Hepatocyte (in vitro differentiated cells): Measurements from ENCODE around the gene FOXO1. TPM values are rescaled to one million over a fixed set of nuclear protein-coding genes. Genes with fewer than 3 reads are reported as not detected.

Source experiments
- DNase-seq: peaks from one replicate; pipeline ENCODE4 v3.0.0-alpha.2; 2016; ENCODE audit warnings: low spot score
- H2AFZ ChIP-seq: fragments of 200-600 bp; sonication (generic); 2 replicates; pipeline ENCODE4 v1.6.0; 2016; ENCODE audit warnings: antibody characterized with exemption, mild to moderate bottlenecking
- H3K27ac ChIP-seq: fragments of 200-600 bp; sonication (generic); 2 replicates; pipeline ENCODE4 v1.5.1; 2016; ENCODE audit warnings: mild to moderate bottlenecking
- H3K27me3 ChIP-seq: fragments of 200-600 bp; sonication (generic); 2 replicates; pipeline ENCODE4 v1.6.1; 2016
- H3K36me3 ChIP-seq: fragments of 200-600 bp; sonication (generic); replicated peaks from 2 replicates; pipeline ENCODE4 v1.5.1; 2016; ENCODE audit warnings: low read depth; ENCODE audit not compliant: insufficient read depth
- H3K4me1 ChIP-seq: fragments of 200-600 bp; sonication (generic); 2 replicates; pipeline ENCODE4 v1.5.1; 2016; ENCODE audit warnings: mild to moderate bottlenecking, moderate library complexity; ENCODE audit not compliant: insufficient read depth
- H3K4me2 ChIP-seq: fragments of 200-600 bp; sonication (generic); 2 replicates; pipeline ENCODE4 v1.6.0; 2016
- H3K4me3 ChIP-seq: fragments of 200-600 bp; sonication (generic); 2 replicates; pipeline ENCODE4 v1.5.1; 2016; ENCODE audit warnings: mild to moderate bottlenecking
- H3K79me2 ChIP-seq: fragments of 200-600 bp; sonication (generic); 2 replicates; pipeline ENCODE4 v1.6.0; 2017; ENCODE audit warnings: mild to moderate bottlenecking
- H3K9me2 ChIP-seq: fragments of 200-600 bp; sonication (generic); replicated peaks from 2 replicates; pipeline ENCODE4 v1.6.0; 2017; ENCODE audit warnings: mild to moderate bottlenecking; ENCODE audit not compliant: insufficient read depth
- H3K9me3 ChIP-seq: fragments of 200-600 bp; sonication (generic); 2 replicates; pipeline ENCODE4 v1.5.1; 2016; ENCODE audit warnings: low read depth, mild to moderate bottlenecking
- H4K20me1 ChIP-seq: fragments of 200-600 bp; sonication (generic); 2 replicates; pipeline ENCODE4 v1.6.0; 2016; ENCODE audit warnings: mild to moderate bottlenecking; ENCODE audit not compliant: insufficient read depth, poor library complexity, severe bottlenecking
- CTCF ChIP-seq: fragments of 200-600 bp; sonication (generic); IDR thresholded peaks from 2 replicates; pipeline ENCODE4 v1.5.1; 2016; ENCODE audit warnings: antibody characterized with exemption, mild to moderate bottlenecking; ENCODE audit not compliant: poor library complexity
- EZH2 ChIP-seq: fragments of 200-600 bp; sonication (generic); IDR thresholded peaks from 2 replicates; pipeline ENCODE4 v1.6.1; 2016; ENCODE audit warnings: antibody characterized with exemption, mild to moderate bottlenecking, borderline replicate concordance
- EZH2phosphoT487 ChIP-seq: fragments of 200-600 bp; sonication (generic); IDR thresholded peaks from one replicate; pipeline ENCODE4 v1.6.1; 2018; ENCODE audit warnings: antibody characterized with exemption, mild to moderate bottlenecking, low read depth, moderate library complexity; ENCODE audit not compliant: unreplicated experiment, severe bottlenecking
- WGBS: methylation state at CpG from one replicate; pipeline ENCODE4 v1.1.6; 2016; ENCODE audit warnings: low lambda C conversion rate; ENCODE audit errors: missing lambda C conversion rate; 5-methylcytosine and 5-hydroxymethylcytosine counted together
- polyA plus RNA-seq: library from polyadenylated mRNA; unstranded; fragments of >200 nt; fragmentation: Nextera tagmentation; extraction: Ambion mirVana; gene quantifications from 2 replicates; pipeline ENCODE4 v1.2.1, GENCODE V29; 2016
- total RNA-seq: library from RNA; depleted of rRNA; stranded (reverse); fragments of >200 nt; gene quantifications from 2 replicates; pipeline ENCODE4 v1.2.3, GENCODE V29; 2014

The FOXO1 gene
- total and polyA plus RNA-seq, 2 experiments from 2014 or later = 30.3 to 35.2 TPM

- H3K79me2 ChIP-seq = no peaks in the 10 kb centered on the region
Observed at GRCh38 chr13:40528881-40529280, 137.6 kb downstream of the FOXO1 start.

GRCh38 chr13:40527914-40528313, 138.5 kb downstream of the FOXO1 start:
- WGBS = 100% methylated on average over 1 of the region's 1 CpG
- Histone ChIP-seq H3K4me2 (no peak overlapping the region), H3K36me3 (no peaks in the 10 kb centered on the region), H3K27ac (no peak overlapping the region), H3K9me3 (no peaks in the 10 kb centered on the region), H3K27me3 (no peaks in the 10 kb centered on the region), H3K79me2 (no peaks in the 10 kb centered on the region), H3K4me1 (no peaks in the 10 kb centered on the region), H3K4me3 (no peak overlapping the region), H4K20me1 (no peaks in the 10 kb centered on the region), H3K9me2 (no peaks in the 10 kb centered on the region), H2AFZ (no peak overlapping the region)
- TF ChIP-seq EZH2phosphoT487 = no peak
- TF ChIP-seq CTCF = no peak
- TF ChIP-seq EZH2 = no peak
- no peak for DNase-seq

More at GRCh38 chr13:40528881-40529280, 137.6 kb downstream of the FOXO1 start:
- Histone ChIP-seq H3K36me3 (no peaks in the 10 kb centered on the region), H3K4me3 (no peak overlapping the region), H3K27ac (no peak overlapping the region), H3K9me3 (no peaks in the 10 kb centered on the region), H4K20me1 (no peaks in the 10 kb centered on the region), H3K9me2 (no peaks in the 10 kb centered on the region), H3K4me2 (no peak overlapping the region), H3K4me1 (no peaks in the 10 kb centered on the region), H3K27me3 (no peaks in the 10 kb centered on the region), H2AFZ (no peak overlapping the region)
- no peak for TF ChIP-seq EZH2phosphoT487
- TF ChIP-seq EZH2 = no peak
- no peak for TF ChIP-seq CTCF
- WGBS = 70% methylated on average over 6 of the region's 6 CpGs
- no peak for DNase-seq

GRCh38 chr13:40522282-40522681, 144.2 kb downstream of the FOXO1 start:
- no peak overlapping the region for H2AFZ ChIP-seq
- H3K9me3 ChIP-seq = no peaks in the 10 kb centered on the region
- no peak overlapping the region for H3K4me3 ChIP-seq
- no peaks in the 10 kb centered on the region for H3K4me1 ChIP-seq
- DNase-seq = no peak
- H3K27me3 ChIP-seq = no peaks in the 10 kb centered on the region
- 63% methylated on average over 1 of the region's 1 CpG for WGBS
- H3K27ac ChIP-seq = no peak overlapping the region
- no peaks in the 10 kb centered on the region for H3K36me3 ChIP-seq
- H3K9me2 ChIP-seq = no peaks in the 10 kb centered on the region
- H4K20me1 ChIP-seq = no peaks in the 10 kb centered on the region
- TF ChIP-seq EZH2phosphoT487 (no peak), EZH2 (no peak), CTCF (no peak)
- no peaks in the 10 kb centered on the region for H3K79me2 ChIP-seq
- H3K4me2 ChIP-seq = no peak overlapping the region

- Histone ChIP-seq H3K27ac (no peak overlapping the region), H3K27me3 (no peaks in the 10 kb centered on the region), H4K20me1 (no peaks in the 10 kb centered on the region), H2AFZ (no peak overlapping the region), H3K36me3 (no peaks in the 10 kb centered on the region), H3K4me3 (no peak overlapping the region), H3K4me1 (no peaks in the 10 kb centered on the region), H3K4me2 (no peak overlapping the region), H3K9me3 (no peaks in the 10 kb centered on the region), H3K9me2 (no peaks in the 10 kb centered on the region), H3K79me2 (no peaks in the 10 kb centered on the region)
- TF ChIP-seq CTCF = no peak
- no peak for TF ChIP-seq EZH2
- no peak for TF ChIP-seq EZH2phosphoT487
- DNase-seq = no peak
- WGBS = 94% methylated on average over 3 of the region's 3 CpGs
Observed at GRCh38 chr13:40520916-40521315, 145.5 kb downstream of the FOXO1 start.
